ENCODE results near the gene ANO8.
A peak's percentile ranks its signal among the peaks of the same experiment; 100 is the strongest.

The ANO8 gene

DNA sequence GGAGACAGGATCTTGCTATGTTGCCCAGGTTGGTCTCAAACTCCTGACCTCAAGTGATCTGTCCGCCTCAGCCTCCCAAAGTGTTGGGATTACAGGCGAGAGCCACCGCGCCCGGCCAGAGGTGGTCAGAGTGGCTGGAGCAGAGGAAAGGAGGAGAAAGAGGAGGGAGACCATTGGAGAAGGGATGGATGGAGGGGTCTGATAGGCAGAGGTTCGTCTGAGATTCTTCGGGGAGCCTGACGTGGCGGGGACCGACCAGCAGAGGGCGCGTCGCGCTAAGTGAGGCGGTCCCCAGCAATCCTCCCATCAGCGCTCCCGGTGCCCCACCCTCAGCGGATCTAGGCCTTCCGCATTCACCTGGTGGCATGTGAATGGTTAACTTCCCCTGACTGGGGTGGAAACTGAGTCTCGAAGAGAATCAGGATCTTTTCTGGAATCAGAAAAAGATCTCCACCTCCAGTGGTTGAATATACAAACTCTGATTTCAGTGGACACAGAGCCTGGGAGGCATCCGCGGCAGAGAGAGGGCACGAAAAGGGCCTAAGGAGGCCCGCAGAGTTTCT lies 11.5 kb upstream of the ANO8 start:
- DNase-seq (ENCODE audit: low read depth in 2 of 2): peak; percentile 78

GRCh38 chr19:17341845-17342244 lies 7.2 kb upstream of the ANO8 start:
- no peak for DNase-seq (ENCODE audit: low read depth in 2 of 2)

DNA sequence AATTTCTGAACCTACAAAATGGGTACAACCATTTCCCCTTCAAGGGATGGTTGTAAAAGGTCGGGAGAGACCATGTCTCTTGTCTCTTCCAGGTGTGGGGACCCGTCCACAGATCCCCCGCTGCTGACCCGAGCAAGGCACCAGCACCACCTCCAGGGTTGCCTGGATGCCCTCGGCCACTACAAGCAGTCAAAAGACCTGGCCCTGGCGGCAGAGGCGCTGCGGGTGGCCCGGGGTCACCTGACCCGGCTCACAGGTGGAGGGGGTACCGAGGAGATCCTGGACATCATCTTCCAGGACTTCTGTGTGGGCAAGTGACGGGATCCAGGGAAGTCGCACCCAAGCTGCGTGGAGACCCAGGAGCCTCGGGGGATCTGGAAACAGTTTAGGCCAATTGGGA lies 6.7 kb upstream of the ANO8 start:
- DNase-seq (ENCODE audit: low read depth in 2 of 2): no peak

GRCh38 chr19:17340871-17341357 lies 6.3 kb upstream of the ANO8 start:
- no peak for DNase-seq (ENCODE audit: low read depth in 2 of 2)

DNA sequence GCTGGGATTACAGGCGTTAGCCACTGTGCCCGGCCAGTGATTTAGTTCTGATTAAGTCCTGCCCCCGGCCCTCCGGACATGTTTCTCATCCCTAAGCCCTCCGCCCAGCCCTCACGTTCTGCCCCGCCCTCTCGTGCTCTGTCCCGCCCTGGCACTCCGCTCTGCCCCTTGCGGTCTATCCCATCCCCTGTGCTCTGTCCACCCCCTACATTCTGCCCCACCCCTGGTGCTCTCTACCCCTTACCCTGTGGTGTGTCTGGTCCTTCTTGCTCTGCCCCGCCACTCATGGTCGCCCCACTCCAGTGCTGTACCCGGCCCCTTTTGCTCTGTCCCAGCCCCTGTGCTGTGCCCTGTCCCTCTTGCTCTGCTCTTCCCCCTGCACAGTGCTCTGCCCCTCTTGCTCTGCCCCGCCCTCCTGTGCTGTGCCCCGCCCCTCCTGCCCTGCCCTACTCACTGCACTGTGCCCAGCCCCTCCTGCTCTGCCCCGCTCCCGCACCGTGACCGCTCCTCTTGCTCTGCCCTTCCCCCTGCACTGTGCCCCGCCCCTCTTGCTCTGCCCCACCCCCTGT lies 5.7 kb upstream of the ANO8 start:
- no peak for DNase-seq (ENCODE audit: low read depth in 2 of 2)

- peak in 1 of 2 donors; percentile 58 for DNase-seq (ENCODE audit: low read depth in 2 of 2)
Observed at GRCh38 chr19:17339088-17339741, 4.6 kb upstream of the ANO8 start.

DNA sequence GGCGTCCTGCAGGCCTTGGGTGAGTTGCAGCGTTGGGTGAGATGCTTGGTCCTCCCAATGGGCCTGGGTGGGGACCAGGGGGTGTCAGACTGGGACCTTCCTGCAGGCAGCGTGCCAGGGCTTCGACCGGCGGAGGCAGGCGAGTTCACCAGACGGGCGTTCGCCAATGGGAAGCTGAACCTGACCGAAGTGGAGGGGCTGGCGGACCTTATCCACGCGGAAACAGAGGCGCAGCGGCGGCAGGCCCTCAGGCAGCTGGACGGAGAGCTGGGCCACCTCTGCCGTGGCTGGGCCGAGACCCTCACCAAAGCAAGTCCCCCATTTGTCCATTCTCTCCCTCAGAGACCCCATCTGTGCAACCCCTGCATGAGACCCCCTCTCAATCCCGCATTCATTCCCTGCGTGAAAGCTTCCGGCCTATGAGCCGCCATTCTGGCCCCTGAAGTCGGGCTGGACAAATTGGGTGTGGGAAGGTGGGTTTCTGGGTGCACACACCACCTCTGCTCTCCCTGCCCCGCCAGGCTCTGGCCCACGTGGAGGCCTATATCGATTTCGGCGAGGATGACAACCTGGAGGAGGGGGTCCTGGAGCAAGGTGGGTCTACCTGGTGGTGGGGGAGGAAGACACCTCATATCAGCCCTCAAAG lies 3.9 kb upstream of the ANO8 start:
- DNase-seq (ENCODE audit: low read depth in 2 of 2): no peak

DNA sequence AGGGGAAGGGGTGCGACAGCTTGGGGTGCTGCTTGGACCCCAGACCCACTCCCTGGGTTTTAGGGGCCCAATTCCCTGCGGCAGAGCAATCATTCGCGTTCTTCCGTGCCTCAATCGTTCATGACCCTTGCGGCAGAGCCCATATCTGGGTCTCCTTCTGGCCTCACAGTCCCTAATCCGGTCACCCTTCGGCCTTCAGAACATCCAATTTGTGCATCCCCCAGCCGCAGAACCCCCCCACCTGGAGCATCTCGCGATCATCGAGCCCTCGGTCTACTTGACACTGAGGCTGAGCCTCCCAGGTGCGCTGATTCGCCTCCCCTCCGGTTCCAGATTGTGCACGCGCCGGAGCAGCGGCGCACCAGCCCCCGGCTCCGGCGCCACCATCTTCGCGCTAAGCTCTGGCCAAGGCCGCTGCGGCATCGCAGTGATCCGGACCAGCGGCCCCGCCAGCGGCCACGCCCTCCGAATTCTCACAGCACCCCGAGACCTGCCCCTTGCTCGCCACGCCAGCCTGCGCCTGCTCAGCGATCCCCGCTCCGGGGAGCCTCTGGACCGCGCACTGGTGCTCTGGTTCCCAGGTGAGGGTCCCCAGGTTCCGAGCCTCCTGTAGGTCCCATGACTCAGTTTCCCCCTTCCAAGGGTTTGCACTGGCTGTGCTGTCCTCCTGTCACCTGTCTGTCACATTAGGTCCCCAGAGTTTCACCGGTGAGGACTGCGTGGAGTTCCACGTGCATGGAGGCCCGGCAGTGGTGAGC lies 3.2 kb upstream of the ANO8 start:
- DNase-seq (ENCODE audit: low read depth in 2 of 2): peak in 1 of 2 donors; percentile 39

DNA sequence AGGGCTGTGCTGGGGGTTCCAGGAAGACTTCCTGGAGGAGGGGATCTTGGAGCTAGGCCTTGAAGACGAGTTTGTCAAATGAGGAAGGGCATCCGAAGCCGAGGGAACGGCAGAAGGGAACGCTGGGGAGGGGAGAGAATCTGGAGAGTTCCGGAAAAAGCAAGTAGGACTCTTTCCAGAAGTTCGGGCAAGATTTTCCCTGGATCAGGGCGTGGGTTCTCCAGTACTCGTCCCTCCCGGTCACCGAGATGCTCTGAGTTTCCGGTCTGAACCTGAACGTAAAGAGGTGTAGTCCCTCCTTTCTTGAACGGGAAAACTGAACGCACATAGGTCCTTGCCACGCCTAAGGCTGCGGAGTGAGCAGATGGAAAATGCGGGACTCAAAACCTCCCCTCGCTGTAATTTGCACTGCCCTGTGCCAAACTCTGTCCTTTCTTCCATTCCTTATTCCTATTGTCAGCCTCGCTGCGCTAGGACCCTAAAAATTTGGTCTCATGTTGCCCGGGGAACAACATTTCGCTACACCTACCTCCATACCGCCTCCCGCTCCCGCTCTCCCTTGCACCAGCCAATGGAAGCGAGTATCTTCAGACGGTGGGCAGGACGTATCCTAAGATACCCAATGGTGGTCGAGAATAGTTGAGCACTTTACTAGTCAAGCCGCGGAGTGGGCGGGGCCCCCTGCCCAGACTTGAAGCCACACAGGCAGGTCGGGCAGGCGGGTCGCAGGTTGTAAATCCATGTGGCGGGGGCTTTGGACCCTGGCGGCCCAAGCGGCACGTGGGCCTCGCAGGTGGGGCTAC lies 2.4 kb upstream of the ANO8 start, which contains the start of gene GTPBP3:
Gene GTPBP3, plus strand, starts transcription at position 682 of the 803 bp plus-strand sequence. Its CDS starts 59 bp downstream, at position 741.
- DNase-seq (ENCODE audit: low read depth in 2 of 2): peak; percentile 90 to 95

DNA sequence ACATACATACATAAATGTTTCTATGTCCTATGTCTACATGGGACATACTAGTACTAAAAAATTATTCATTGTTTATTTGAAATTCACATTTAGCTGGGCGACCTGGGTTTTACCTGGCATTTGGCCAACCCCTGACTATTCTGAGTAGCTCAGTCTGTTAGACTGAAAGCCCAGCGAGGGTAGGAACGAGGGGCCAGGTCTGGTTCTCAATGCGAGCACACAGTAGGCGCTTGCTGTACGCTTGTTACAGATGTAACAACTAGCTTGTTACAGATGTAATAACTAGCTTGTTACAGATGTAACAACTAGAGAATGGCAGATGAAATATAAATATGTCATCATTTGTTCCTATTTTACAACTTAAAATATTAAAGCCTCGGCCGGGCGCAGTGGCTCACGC lies 920 bp upstream of the ANO8 start:
- no peak for DNase-seq (ENCODE audit: low read depth in 2 of 2)

GRCh38 chr19:17333611-17334413 lies 843 bp downstream of the ANO8 start:
- peak; percentile 58 to 62 for DNase-seq (ENCODE audit: low read depth in 2 of 2)

DNA sequence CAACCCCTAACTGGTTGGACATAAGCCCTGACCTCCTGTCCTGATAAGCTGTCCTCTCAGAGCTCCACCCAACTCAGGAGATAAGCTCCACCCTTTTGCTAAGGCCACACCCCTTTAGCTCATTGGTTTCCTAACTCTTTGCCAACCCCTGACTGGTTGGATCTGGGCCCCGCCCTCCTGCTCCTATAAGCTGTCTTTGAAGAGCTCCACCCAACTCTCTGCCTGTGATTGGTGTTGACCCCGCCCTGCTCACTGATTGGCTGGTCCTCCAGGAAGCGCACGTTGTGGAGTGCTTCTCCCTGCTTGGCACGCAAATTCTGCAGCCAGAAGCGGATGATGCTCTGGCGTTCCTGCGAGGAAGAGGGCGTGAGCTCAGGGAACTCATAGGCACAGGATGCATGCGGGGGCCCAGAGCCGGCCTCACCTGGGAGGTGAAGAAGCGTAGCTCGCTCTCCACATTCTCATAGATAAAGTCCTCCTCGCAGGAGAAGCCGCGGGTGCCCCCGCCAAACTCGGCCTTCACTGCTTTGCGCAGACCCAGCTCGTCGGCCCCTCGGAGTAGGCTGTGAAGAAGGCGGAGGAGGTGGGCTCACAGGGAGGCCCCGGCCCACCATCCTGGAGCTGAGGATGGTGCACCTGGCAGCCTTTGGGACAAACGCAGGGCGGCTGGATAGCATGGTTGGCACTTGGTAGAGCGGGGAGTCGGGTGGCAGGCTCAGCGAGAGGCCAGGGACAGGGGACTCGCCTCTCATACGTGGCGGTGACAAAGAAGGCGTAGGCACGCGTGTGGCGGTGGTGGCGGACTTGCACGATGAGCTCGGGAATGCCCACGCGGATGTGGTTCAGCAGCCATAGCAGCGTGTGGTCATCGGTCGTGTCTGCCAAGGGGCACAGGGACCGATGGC lies 1.7 kb downstream of the ANO8 start:
- no peak for DNase-seq (ENCODE audit: low read depth in 2 of 2)

GRCh38 chr19:17332360-17332676 lies 2.3 kb downstream of the ANO8 start:
- no peak for DNase-seq (ENCODE audit: low read depth in 2 of 2)

GRCh38 chr19:17331045-17331558 lies 3.6 kb downstream of the ANO8 start:
- no peak for DNase-seq (ENCODE audit: low read depth in 2 of 2)

- no peak for DNase-seq (ENCODE audit: low read depth in 2 of 2)
Observed at GRCh38 chr19:17330262-17331044, 4.2 kb downstream of the ANO8 start.

DNA sequence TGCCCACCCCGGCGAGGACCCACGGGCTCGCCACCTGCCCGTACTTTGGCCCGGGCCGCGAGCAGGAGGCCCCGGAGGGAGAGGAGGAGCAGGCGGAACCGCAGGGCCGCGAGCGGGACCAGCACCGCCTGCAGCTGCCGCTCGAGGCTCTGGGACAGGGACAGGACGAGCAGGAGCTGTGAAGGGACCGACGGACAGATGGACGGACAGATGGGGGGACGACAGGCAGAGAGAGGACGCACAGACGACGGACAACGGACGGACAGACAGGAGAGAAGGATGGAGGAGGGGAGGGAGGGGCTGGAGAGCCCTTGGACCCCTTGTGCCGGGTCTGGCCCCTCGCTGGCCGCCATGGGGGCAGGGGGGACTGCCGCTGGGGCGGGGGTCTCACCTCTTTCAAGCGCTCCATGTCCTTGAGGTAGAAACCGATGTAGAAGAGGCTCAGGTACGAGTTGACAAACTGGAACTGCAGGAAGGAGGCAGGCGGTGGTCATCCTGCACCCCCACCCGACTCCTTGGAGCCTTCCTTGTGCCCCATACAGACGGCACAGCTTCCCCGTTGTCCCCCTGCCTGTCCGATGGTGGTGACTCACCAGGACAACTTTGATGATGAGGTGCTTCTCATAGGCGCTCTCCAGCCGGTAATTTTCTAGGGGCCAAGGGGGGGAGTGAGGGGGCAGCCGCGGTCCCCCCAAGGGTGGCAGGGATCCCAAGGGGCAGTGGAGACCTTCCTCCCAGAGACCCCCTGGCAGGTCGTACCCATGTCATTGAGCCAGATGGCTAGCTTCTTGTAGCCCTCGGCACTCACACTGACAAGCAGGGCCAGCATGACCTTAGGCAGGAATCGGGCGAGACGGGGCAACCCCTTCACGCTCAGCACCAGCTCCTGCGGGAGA lies 5.0 kb downstream of the ANO8 start:
- no peak for DNase-seq (ENCODE audit: low read depth in 2 of 2)

Data from stimulated activated CD4-positive, alpha-beta T cell treated with anti-CD3 and anti-CD28 coated beads, Interleukin-1b, Interleukin-23, amount 100 ng/mL, for 4 hours (primary cell).